ENCODE data around the gene DUOX2.
"Not testable (repeated sequence)": the region's sequence is repeated elsewhere in the genome, so short reads cannot be mapped to it uniquely, and the experiment has no call there.

DUOX2 gene

GRCh38 chr15:45087513-45087912 lies 26.5 kb downstream of the DUOX2 start:
- H3K36me3 ChIP-seq (ENCODE audit: insufficient read depth, low read length) = no peaks in the 10 kb centered on the region
- H3K27me3 ChIP-seq (ENCODE audit: insufficient read depth, low read length) = peaks cover 78% of the 10 kb centered on the region
- H3K79me2 ChIP-seq (ENCODE audit: control insufficient read depth, insufficient read depth, low read length, unreplicated experiment) = no peaks in the 10 kb centered on the region
- H3K4me1 ChIP-seq (ENCODE audit: control insufficient read depth, insufficient read depth, low read length, unreplicated experiment) = peaks cover 9% of the 10 kb centered on the region
- no peak overlapping the region for H3K4me3 ChIP-seq (ENCODE audit: low read depth, low read length)
- no peak overlapping the region for H2AFZ ChIP-seq (ENCODE audit: low read length, unreplicated experiment)
- no peak overlapping the region for H3K27ac ChIP-seq (ENCODE audit: low read depth, low read length)

GRCh38 chr15:45084163-45084562 lies 29.8 kb downstream of the DUOX2 start:
- Histone ChIP-seq H3K27ac (ENCODE audit: low read depth, low read length) (no peak overlapping the region), H3K79me2 (ENCODE audit: control insufficient read depth, insufficient read depth, low read length, unreplicated experiment) (no peaks in the 10 kb centered on the region), H3K4me3 (ENCODE audit: low read depth, low read length) (no peak overlapping the region), H3K36me3 (ENCODE audit: insufficient read depth, low read length) (no peaks in the 10 kb centered on the region), H3K4me1 (ENCODE audit: control insufficient read depth, insufficient read depth, low read length, unreplicated experiment) (no peaks in the 10 kb centered on the region), H3K27me3 (ENCODE audit: insufficient read depth, low read length) (peaks cover 49% of the 10 kb centered on the region), H2AFZ (ENCODE audit: low read length, unreplicated experiment) (no peak overlapping the region)

GRCh38 chr15:45083223-45083622 lies 30.7 kb downstream of the DUOX2 start:
- Histone ChIP-seq H3K36me3 (ENCODE audit: insufficient read depth, low read length) (no peaks in the 10 kb centered on the region), H3K4me1 (ENCODE audit: control insufficient read depth, insufficient read depth, low read length, unreplicated experiment) (no peaks in the 10 kb centered on the region), H3K79me2 (ENCODE audit: control insufficient read depth, insufficient read depth, low read length, unreplicated experiment) (no peaks in the 10 kb centered on the region), H3K4me3 (ENCODE audit: low read depth, low read length) (no peak overlapping the region), H2AFZ (ENCODE audit: low read length, unreplicated experiment) (no peak overlapping the region), H3K27ac (ENCODE audit: low read depth, low read length) (no peak overlapping the region), H3K27me3 (ENCODE audit: insufficient read depth, low read length) (peaks cover 44% of the 10 kb centered on the region)

- H3K4me1 ChIP-seq (ENCODE audit: control insufficient read depth, insufficient read depth, low read length, unreplicated experiment); H2AFZ ChIP-seq (ENCODE audit: low read length, unreplicated experiment); H3K27ac ChIP-seq (ENCODE audit: low read depth, low read length); H3K4me3 ChIP-seq (ENCODE audit: low read depth, low read length); H3K36me3 ChIP-seq (ENCODE audit: insufficient read depth, low read length); H3K79me2 ChIP-seq (ENCODE audit: control insufficient read depth, insufficient read depth, low read length, unreplicated experiment): not testable (repeated sequence)
- peaks cover 36% of the 10 kb centered on the region for H3K27me3 ChIP-seq (ENCODE audit: insufficient read depth, low read length)
Observed at GRCh38 chr15:45082412-45082811, 31.6 kb downstream of the DUOX2 start.

GRCh38 chr15:45080593-45080992 lies 33.4 kb downstream of the DUOX2 start:
- H3K27ac ChIP-seq (ENCODE audit: low read depth, low read length); H3K4me3 ChIP-seq (ENCODE audit: low read depth, low read length); H3K4me1 ChIP-seq (ENCODE audit: control insufficient read depth, insufficient read depth, low read length, unreplicated experiment); H2AFZ ChIP-seq (ENCODE audit: low read length, unreplicated experiment); H3K36me3 ChIP-seq (ENCODE audit: insufficient read depth, low read length); H3K79me2 ChIP-seq (ENCODE audit: control insufficient read depth, insufficient read depth, low read length, unreplicated experiment): not testable (repeated sequence)
- peaks cover 25% of the 10 kb centered on the region for H3K27me3 ChIP-seq (ENCODE audit: insufficient read depth, low read length)

- H2AFZ ChIP-seq (ENCODE audit: low read length, unreplicated experiment) = not testable (repeated sequence)
Observed at GRCh38 chr15:45079628-45080246, 34.2 kb downstream of the DUOX2 start.

GRCh38 chr15:45079201-45079600 lies 34.8 kb downstream of the DUOX2 start:
- not testable (repeated sequence) for H3K4me3 ChIP-seq (ENCODE audit: low read depth, low read length); H3K27ac ChIP-seq (ENCODE audit: low read depth, low read length); H3K4me1 ChIP-seq (ENCODE audit: control insufficient read depth, insufficient read depth, low read length, unreplicated experiment); H3K79me2 ChIP-seq (ENCODE audit: control insufficient read depth, insufficient read depth, low read length, unreplicated experiment); H2AFZ ChIP-seq (ENCODE audit: low read length, unreplicated experiment); H3K36me3 ChIP-seq (ENCODE audit: insufficient read depth, low read length)
- H3K27me3 ChIP-seq (ENCODE audit: insufficient read depth, low read length) = peaks cover 11% of the 10 kb centered on the region

More at GRCh38 chr15:45079628-45080246, 34.2 kb downstream of the DUOX2 start:
- not testable (repeated sequence) for H3K79me2 ChIP-seq (ENCODE audit: control insufficient read depth, insufficient read depth, low read length, unreplicated experiment); H3K27ac ChIP-seq (ENCODE audit: low read depth, low read length); H3K36me3 ChIP-seq (ENCODE audit: insufficient read depth, low read length); H3K4me1 ChIP-seq (ENCODE audit: control insufficient read depth, insufficient read depth, low read length, unreplicated experiment); H3K4me3 ChIP-seq (ENCODE audit: low read depth, low read length)
- peaks cover 16% of the 10 kb centered on the region for H3K27me3 ChIP-seq (ENCODE audit: insufficient read depth, low read length)

GRCh38 chr15:45077391-45077790 lies 36.6 kb downstream of the DUOX2 start:
- H3K27me3 ChIP-seq (ENCODE audit: insufficient read depth, low read length); H3K4me1 ChIP-seq (ENCODE audit: control insufficient read depth, insufficient read depth, low read length, unreplicated experiment); H2AFZ ChIP-seq (ENCODE audit: low read length, unreplicated experiment); H3K79me2 ChIP-seq (ENCODE audit: control insufficient read depth, insufficient read depth, low read length, unreplicated experiment); H3K36me3 ChIP-seq (ENCODE audit: insufficient read depth, low read length); H3K27ac ChIP-seq (ENCODE audit: low read depth, low read length); H3K4me3 ChIP-seq (ENCODE audit: low read depth, low read length): not testable (repeated sequence)

- not testable (repeated sequence) for H2AFZ ChIP-seq (ENCODE audit: low read length, unreplicated experiment); H3K36me3 ChIP-seq (ENCODE audit: insufficient read depth, low read length); H3K27me3 ChIP-seq (ENCODE audit: insufficient read depth, low read length); H3K4me1 ChIP-seq (ENCODE audit: control insufficient read depth, insufficient read depth, low read length, unreplicated experiment); H3K79me2 ChIP-seq (ENCODE audit: control insufficient read depth, insufficient read depth, low read length, unreplicated experiment); H3K27ac ChIP-seq (ENCODE audit: low read depth, low read length); H3K4me3 ChIP-seq (ENCODE audit: low read depth, low read length)
Observed at GRCh38 chr15:45075440-45076320, 38.3 kb downstream of the DUOX2 start.

- not testable (repeated sequence) for H3K27me3 ChIP-seq (ENCODE audit: insufficient read depth, low read length); H3K4me1 ChIP-seq (ENCODE audit: control insufficient read depth, insufficient read depth, low read length, unreplicated experiment); H2AFZ ChIP-seq (ENCODE audit: low read length, unreplicated experiment); H3K27ac ChIP-seq (ENCODE audit: low read depth, low read length); H3K36me3 ChIP-seq (ENCODE audit: insufficient read depth, low read length); H3K79me2 ChIP-seq (ENCODE audit: control insufficient read depth, insufficient read depth, low read length, unreplicated experiment); H3K4me3 ChIP-seq (ENCODE audit: low read depth, low read length)
Observed at GRCh38 chr15:45073602-45074001, 40.4 kb downstream of the DUOX2 start.

GRCh38 chr15:45069942-45070360 lies 44.0 kb downstream of the DUOX2 start:
- H3K79me2 ChIP-seq (ENCODE audit: control insufficient read depth, insufficient read depth, low read length, unreplicated experiment) = not testable (repeated sequence)

More at GRCh38 chr15:45069942-45070360, 44.0 kb downstream of the DUOX2 start:
- not testable (repeated sequence) for H3K36me3 ChIP-seq (ENCODE audit: insufficient read depth, low read length); H3K27ac ChIP-seq (ENCODE audit: low read depth, low read length); H2AFZ ChIP-seq (ENCODE audit: low read length, unreplicated experiment); H3K27me3 ChIP-seq (ENCODE audit: insufficient read depth, low read length); H3K4me1 ChIP-seq (ENCODE audit: control insufficient read depth, insufficient read depth, low read length, unreplicated experiment); H3K4me3 ChIP-seq (ENCODE audit: low read depth, low read length)

Measured in ACC112 (cell line).